OCI-LY3 (cell line): ENCODE measurements around the gene REX1BD.
A peak's percentile ranks its signal among the peaks of the same experiment; 100 is the strongest.
"Not testable (repeated sequence)": the region's sequence is repeated elsewhere in the genome, so short reads cannot be mapped to it uniquely, and the experiment has no call there.

Experiments used
- H2AFZ ChIP-seq: fragments of 200-600, 300-600 bp; shearing (Covaris generic); 2 replicates; pipeline ENCODE4 v1.6.0; 2014; ENCODE audit warnings: antibody characterized with exemption, low read depth, low read length
- H3K27ac ChIP-seq: fragments of 200-600, 300-600 bp; sonication (generic); 2 replicates; pipeline ENCODE4 v1.5.1; 2014; ENCODE audit warnings: mild to moderate bottlenecking, low read length, moderate library complexity, mixed read lengths
- H3K27me3 ChIP-seq: fragments of 200-600, 300-600 bp; sonication (generic); 2 replicates; pipeline ENCODE4 v1.6.1; 2014; ENCODE audit warnings: low read depth, low read length, mixed read lengths
- H3K36me3 ChIP-seq: fragments of 200-600, 300-600 bp; sonication (generic); replicated peaks from 2 replicates; pipeline ENCODE3; 2014; ENCODE audit warnings: low read depth, low read length, mixed read lengths
- H3K4me1 ChIP-seq: fragments of 300-600, 200-600 bp; sonication (generic); 2 replicates; pipeline ENCODE4 v1.6.1; 2014; ENCODE audit warnings: low read length, mixed read lengths
- H3K4me2 ChIP-seq: fragments of 200-600, 300-600 bp; sonication (generic); 2 replicates; pipeline ENCODE4 v1.6.1; 2014; ENCODE audit warnings: low read length, mixed read lengths
- H3K4me3 ChIP-seq: fragments of 300-600, 200-600 bp; sonication (generic); 2 replicates; pipeline ENCODE4 v1.5.1; 2014; ENCODE audit warnings: antibody characterized with exemption, mild to moderate bottlenecking, low read length, moderate library complexity
- H3K79me2 ChIP-seq: fragments of 300-600, 200-600 bp; shearing (Covaris generic); 2 replicates; pipeline ENCODE4 v1.6.1; 2014; ENCODE audit warnings: mild to moderate bottlenecking, low read length, mixed read lengths
- H3K9ac ChIP-seq: fragments of 300-600, 200-600 bp; shearing (Covaris generic); 2 replicates; pipeline ENCODE4 v1.6.0; 2014; ENCODE audit warnings: mild to moderate bottlenecking, low read length, moderate library complexity
- H3K9me3 ChIP-seq: fragments of 200-600, 300-600 bp; shearing (Covaris generic); 2 replicates; pipeline ENCODE4 v1.6.1; 2014; ENCODE audit warnings: low read length, mixed read lengths; ENCODE audit not compliant: insufficient read depth
- H4K20me1 ChIP-seq: fragments of 200-600, 300-600 bp; sonication (generic); 2 replicates; pipeline ENCODE4 v1.6.1; 2016; ENCODE audit warnings: low read length, mixed read lengths; ENCODE audit not compliant: insufficient read depth
- CTCF ChIP-seq: fragments of 200-600, 300-600 bp; sonication (generic); IDR thresholded peaks from 2 replicates; pipeline ENCODE4 v1.5.1; 2014; ENCODE audit warnings: antibody characterized with exemption, low read length, low read depth
- EZH2phosphoT487 ChIP-seq: fragments of 200-600 bp; shearing (Covaris generic); IDR thresholded peaks from 2 replicates; pipeline ENCODE4 v1.6.1; 2018; ENCODE audit warnings: antibody characterized with exemption, mixed run types, low read depth

Gene REX1BD

GRCh38 chr19:18589380-18590272 lies 1.0 kb downstream of the REX1BD start:
- Histone ChIP-seq H4K20me1 (no peaks in the 10 kb centered on the region; the same call in 1 of the 2 replicates), H3K4me3 (peak overlapping the region; percentile 86), H3K9me3 (peaks cover 6% of the 10 kb centered on the region; the same call in 1 of the 2 replicates), H3K36me3 (peaks cover 13% of the 10 kb centered on the region), H3K4me2 (peak overlapping the region; percentile 98), H3K4me1 (peaks cover 35% of the 10 kb centered on the region), H3K27ac (peak overlapping the region; percentile 92), H2AFZ (peak overlapping the region; percentile 22; the same call in 1 of the 2 replicates), H3K79me2 (peaks cover 15% of the 10 kb centered on the region), H3K27me3 (no peaks in the 10 kb centered on the region), H3K9ac (peak overlapping the region; percentile 92)
- TF ChIP-seq CTCF, result peak; percentile 28
- TF ChIP-seq EZH2phosphoT487, result no peak

GRCh38 chr19:18590273-18591272 lies 2.0 kb downstream of the REX1BD start:
- Histone ChIP-seq H3K79me2 (peaks cover 15% of the 10 kb centered on the region), H2AFZ (no peak overlapping the region), H3K36me3 (peaks cover 13% of the 10 kb centered on the region), H3K4me2 (peak overlapping the region; percentile 98), H3K9me3 (peaks cover 6% of the 10 kb centered on the region; the same call in 1 of the 2 replicates), H3K4me3 (peak overlapping the region; percentile 86), H3K4me1 (peaks cover 39% of the 10 kb centered on the region), H3K27me3 (no peaks in the 10 kb centered on the region), H3K9ac (no peak overlapping the region), H4K20me1 (no peaks in the 10 kb centered on the region; the same call in 1 of the 2 replicates), H3K27ac (no peak overlapping the region)
- peak; percentile 14; the same call in 1 of the 2 replicates for TF ChIP-seq CTCF
- no peak for TF ChIP-seq EZH2phosphoT487

GRCh38 chr19:18591735-18592385 lies 3.3 kb downstream of the REX1BD start:
- peaks cover 26% of the 10 kb centered on the region for H3K4me1 ChIP-seq

GRCh38 chr19:18592732-18593131 lies 4.1 kb downstream of the REX1BD start:
- not testable (repeated sequence) for H2AFZ ChIP-seq, H3K9me3 ChIP-seq, H3K36me3 ChIP-seq, H3K4me3 ChIP-seq, H3K9ac ChIP-seq, H3K27ac ChIP-seq, H3K27me3 ChIP-seq, H3K4me2 ChIP-seq, H4K20me1 ChIP-seq
- H3K79me2 ChIP-seq, result peaks cover 15% of the 10 kb centered on the region
- H3K4me1 ChIP-seq, result peaks cover 21% of the 10 kb centered on the region

More at GRCh38 chr19:18591735-18592385, 3.3 kb downstream of the REX1BD start:
- no peak overlapping the region for H3K4me2 ChIP-seq
- no peaks in the 10 kb centered on the region for H3K27me3 ChIP-seq
- H3K79me2 ChIP-seq, result peaks cover 15% of the 10 kb centered on the region
- no peaks in the 10 kb centered on the region; the same call in 1 of the 2 replicates for H4K20me1 ChIP-seq
- peaks cover 10% of the 10 kb centered on the region for H3K36me3 ChIP-seq
- H3K9me3 ChIP-seq, result peaks cover 2% of the 10 kb centered on the region; the same call in 1 of the 2 replicates
- no peak overlapping the region for H2AFZ ChIP-seq
- H3K4me3 ChIP-seq, result no peak overlapping the region
- TF ChIP-seq CTCF (no peak), EZH2phosphoT487 (no peak)
- H3K9ac ChIP-seq, result no peak overlapping the region
- no peak overlapping the region for H3K27ac ChIP-seq
